ENCODE results near the gene NEURL1B.
"Not testable (repeated sequence)": the region's sequence is repeated elsewhere in the genome, so short reads cannot be mapped to it uniquely, and the experiment has no call there.

The NEURL1B gene

DNA sequence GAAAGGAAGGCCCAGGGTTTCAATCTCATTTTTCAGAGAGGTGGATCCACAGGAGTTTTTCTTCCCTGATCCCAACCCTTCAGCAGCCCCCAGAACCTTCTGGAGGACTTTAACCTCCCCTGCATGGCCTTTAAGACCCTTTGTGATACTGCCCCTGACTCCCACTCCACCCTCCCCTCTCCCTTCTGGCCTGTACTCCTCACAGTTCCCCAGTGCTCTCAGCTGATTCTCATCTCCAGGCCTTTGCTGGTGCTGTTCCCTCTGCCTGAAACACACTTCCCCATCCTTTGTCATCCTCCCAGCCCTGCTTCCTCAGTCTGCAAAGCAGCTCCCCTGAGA is 18.5 kb downstream of the NEURL1B start:
- no peak for DNase-seq

DNA sequence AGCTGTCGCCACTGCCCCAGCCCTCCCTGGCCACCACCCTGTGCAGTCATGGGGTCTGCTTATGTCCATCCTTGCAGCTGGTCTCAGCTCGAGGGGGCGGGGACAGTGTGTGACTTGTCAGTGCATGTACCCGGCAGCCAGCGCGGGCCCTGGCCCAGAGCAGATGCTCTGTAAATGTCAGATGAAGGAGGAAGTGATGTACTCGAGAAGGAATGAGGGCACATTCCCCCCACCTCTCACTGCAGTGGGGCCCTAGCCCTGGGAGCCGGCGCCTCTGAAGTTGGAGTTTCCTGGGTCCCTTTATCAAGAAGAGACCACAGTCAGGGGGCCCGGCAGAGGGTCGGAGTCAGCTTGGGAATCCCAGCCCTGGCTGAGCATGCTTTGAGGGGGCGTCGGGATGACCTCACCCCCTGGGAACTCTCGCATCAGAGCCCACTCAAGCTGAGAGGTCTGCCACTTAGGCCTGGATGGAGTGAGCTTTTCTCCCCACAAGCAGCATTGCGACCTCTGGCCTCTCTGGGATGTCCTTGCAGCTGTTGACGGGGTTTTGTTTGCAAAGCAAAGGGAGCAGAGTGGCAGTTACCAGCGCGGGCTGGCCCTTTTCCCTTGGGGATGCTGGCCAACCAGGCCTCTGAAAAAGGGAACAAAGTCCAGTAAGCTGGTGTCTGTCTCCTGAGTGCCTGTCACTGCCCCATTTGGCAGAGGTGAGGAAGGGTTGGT is 19.0 kb downstream of the NEURL1B start:
- DNase-seq = no peak

DNA sequence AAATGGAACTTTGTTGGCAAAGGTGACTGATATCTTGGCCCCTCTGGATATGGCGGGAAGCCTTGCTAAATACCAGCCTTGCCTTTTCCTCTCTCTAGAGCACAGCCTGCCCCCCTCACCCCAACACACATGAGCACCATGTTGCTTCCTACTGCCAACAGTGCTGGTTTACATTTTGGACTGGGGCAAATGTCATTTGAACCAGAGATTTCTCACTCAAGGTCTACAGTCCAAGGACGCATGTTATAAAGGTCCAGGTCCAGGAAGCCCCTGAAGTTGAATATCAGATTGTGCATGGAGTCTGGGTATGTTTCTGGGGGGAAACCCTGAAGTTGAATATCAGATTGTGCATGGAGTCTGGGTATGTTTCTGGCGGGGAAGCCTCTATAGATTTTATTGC is 19.9 kb downstream of the NEURL1B start:
- no peak for DNase-seq

DNA sequence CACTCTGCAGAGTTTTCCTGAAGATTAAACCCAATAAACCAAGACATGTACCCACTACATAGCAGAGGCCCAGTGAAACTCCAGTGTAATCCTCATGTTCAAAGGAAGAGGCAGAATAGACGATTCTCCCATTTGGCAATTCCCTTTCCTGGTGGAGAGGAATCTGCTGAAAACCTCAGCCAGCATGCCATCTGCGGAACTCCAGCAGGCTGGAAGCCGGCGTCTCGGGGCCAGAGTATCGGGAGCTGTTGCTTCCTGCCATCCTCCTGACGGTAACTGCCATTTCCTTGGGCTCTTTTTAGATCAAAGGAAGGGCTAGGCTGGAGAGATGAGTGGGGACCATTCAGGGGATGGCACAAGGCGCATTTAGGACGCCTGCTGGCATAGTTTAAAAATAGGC is 20.5 kb downstream of the NEURL1B start:
- DNase-seq = no peak

DNA sequence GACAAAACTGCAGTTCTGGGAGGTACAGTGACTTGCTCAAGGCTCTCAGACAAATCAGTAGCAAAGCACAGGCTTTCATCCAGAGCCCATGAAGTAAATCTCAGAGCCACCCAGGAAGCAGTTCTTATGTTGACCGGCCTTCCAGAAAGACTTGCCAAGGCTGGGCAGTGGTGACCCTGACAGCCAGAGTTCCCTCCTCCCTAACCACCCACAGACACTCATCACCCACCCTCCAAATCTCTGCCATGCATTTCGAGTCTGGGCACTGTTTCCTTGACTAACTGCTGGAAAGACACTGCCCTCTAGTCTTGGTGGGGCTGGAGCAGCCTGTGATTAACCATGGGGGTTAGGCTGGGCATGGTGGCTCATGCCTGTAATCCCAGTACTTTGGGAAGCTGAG is 21.5 kb downstream of the NEURL1B start:
- no peak for DNase-seq

DNA sequence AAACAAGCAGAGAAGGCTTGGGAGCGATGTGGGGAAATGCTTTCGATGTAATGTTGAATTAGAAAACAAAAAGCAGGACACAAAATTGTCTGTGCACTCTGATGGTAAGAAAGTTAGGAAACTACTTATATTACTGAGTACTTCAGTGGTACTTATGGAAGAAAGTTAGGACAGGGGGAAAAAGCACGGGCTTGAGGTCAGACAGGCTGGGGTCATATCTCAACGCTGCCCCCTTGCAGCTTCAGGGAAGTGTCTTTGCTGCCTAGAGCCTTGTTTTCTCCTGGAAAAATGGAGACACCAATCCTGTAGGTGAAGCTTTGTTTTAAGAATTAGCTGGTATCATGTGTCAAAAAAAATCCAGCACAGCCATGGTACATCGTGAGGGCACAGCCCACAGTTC is 23.0 kb downstream of the NEURL1B start:
- no peak for DNase-seq

DNA sequence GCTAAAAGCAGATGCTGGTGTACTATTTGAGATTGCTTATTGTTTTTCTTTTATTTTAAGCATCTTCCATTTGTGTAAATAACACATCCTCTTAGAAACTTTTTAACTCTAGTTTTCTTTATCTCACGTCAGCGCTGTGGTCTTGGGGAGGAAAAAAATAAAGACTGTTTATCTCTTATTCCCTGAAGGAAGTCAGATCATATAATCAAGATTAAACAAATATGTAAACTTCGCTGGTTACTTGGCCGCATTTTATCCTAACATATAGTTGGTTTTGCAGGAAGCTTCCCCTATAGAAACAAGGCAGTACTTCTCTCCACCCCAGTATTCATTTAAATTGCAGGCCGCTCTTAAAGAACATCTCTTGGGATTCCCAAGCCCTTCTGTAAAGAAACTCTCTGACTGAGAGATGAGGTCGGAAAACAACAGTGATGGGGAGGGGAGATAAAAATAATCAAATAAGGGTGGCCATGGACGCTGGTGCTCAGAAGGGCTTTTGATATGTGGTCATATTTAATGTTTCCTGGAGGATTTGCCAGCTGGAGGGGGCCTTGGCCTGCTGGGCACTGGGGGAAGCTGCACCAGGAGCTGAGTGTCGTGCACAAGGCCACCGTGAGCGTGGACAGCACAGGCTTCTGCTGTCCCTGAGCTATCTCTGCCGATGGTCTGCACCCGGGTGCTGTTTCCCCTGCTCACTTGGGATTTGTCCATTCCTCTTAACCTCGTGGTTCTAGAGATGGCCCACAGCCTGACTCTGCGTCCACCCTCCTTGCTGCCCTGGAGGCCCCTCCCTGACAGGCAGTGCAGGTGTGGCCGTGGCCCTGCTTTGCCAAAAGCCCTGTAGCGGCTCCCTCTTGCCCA is 23.8 kb downstream of the NEURL1B start:
- no peak for DNase-seq

DNA sequence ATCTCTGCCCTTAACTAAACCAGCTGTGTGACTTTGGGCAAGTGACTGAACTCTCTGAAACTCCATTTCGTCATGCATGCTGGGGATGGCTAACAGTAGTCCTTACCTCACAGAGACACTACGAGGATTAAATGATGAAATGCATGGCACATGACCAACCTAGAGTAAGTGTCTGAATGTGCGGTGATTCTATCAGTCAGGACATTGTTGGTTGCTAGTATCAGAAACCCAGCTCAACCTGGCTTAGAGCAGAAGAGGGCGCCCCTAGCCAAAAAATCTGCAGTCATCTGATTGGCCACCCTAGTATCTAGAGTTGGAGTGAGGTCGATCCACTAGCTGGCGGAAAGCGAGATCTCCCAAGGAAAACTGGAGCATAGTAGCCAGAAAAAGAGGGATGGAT is 25.2 kb downstream of the NEURL1B start:
- no peak for DNase-seq

DNA sequence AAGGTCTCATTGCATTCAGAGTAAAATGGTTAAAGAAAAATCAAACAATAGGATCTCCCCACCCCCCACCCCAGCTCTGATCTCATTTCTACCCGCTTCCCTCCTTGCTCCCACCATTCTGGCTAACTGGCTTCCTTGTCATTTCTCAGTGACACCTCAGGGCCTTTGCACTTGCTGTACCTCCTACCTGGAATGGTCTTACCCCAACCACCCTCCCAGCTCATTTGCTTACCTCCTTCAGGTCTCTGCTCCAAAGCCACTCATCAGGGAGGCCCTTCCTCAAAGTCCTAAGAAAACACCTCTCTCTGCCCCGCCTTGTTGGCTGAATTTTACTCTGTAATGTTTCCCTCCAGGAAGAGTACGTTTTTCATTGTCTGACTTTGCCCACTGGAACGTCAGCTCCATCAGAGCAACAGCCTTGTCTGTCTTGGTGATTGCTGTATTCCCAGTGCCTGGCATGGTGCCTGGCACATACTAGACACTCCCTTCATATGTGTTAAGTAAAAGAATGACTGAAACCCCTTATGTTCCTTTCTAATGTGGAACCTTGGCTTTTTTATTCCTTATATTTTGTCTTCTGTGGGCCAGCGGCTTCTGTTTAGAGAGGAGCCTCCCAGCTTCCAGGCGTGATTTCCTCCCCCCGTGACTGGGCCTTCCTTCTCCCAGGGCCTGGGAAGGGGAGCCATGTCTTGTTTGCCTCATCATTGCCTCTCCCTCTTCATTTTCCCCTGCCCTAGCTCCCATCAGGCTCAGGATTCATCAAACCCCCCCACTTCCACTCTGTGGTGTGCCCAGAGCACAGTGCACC is 26.9 kb downstream of the NEURL1B start:
- DNase-seq = no peak

DNA sequence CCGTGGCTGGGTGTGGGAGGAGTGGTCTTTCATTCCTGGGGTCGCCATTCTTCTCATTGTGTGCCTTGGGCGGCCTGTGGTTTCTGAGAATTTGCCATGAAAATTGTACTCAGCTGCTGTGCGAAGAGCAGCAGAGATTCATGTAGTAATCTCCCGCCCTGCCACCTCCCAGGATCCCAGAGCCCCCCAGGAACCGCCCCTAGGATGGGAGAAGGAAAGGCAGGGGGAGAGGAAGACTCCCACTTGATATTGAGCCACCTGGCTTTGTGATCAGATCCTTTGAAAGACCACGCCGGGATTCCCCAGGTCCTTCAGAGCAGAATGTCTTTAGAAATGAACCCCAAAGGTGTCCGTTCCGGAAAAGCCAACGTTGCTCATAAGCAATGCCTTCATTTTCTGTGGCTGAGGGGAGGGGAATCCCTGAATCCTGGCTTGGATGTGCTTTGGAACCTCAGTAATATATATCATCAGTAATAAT is 27.6 kb downstream of the NEURL1B start:
- no peak for DNase-seq

DNA sequence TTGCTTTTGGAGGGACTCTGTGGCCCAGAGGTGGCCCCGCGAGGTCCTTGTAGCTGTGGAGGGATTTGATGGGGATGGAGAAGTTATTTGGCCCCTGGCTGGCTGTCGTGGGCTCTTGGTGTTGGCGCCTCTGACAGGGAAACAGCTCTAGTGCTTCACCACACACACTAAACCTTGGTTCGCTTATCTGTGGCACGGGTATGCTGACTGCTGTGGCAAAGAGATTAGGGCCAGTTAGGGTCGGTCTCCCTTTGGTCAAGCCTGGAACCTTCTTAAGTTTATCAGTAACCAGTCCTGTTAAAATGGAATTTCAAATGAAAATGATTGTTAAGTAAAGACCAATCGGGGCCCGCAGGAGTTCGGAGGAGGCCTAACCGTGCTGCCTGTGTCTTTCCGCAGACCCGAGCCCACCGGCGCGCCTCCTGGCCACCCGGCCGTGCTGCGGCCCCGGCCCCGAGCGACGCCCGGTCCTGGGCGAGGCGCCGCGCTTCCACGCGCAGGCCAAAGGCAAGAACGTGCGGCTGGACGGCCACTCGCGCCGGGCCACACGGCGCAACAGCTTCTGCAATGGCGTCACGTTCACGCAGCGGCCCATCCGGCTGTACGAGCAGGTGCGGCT is 28.4 kb downstream of the NEURL1B start:
- no peak for DNase-seq

DNA sequence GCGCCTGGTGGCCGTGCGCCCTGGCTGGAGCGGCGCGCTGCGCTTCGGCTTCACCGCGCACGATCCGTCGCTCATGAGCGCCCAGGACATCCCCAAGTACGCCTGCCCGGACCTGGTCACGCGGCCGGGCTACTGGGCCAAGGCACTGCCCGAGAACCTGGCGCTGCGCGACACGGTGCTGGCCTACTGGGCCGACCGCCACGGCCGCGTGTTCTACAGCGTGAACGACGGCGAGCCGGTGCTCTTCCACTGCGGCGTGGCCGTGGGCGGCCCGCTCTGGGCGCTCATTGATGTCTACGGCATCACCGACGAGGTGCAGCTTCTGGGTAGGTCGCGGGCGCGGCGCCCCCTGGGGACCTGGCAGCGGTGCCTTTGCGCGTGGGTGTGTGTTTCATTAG is 28.9 kb downstream of the NEURL1B start:
- no peak for DNase-seq

DNA sequence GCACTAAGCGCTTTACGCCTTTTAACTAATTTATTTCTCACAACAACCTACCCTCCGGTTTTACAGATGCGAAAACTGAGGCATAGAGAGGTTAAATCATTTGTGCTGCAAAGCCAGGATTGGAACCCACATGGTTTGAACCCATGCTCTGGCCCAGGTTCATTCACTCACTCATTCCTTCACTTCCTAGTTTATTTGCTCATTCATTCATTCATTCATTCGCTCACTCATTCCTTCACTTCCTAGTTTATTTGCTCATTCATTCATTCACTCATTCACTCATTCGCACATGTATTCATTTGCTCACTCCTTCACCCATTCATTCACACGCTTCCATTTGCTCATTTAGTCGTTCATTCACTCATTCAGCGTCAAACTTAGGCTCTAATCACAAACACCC is 29.4 kb downstream of the NEURL1B start:
- no peak for DNase-seq

DNA sequence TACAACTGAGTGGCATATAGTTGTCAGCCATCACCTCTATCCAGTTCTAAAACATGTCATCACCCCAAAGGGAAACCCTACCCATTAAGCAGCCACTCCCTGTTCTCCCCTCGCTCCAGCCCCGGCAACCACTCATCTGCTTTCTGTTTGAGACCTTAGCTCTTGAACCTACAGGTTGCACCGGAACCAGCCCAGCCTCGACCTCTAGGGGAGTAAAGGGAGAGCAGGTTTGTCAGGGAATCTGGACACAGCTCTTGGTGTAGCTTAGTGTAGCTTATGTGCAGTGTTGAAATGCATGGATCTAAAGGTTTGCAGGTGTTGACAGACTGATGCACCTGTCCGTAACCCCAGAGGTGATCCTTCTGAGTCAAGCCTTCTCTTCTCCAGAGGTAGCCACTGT is 30.0 kb downstream of the NEURL1B start:
- DNase-seq = no peak

DNA sequence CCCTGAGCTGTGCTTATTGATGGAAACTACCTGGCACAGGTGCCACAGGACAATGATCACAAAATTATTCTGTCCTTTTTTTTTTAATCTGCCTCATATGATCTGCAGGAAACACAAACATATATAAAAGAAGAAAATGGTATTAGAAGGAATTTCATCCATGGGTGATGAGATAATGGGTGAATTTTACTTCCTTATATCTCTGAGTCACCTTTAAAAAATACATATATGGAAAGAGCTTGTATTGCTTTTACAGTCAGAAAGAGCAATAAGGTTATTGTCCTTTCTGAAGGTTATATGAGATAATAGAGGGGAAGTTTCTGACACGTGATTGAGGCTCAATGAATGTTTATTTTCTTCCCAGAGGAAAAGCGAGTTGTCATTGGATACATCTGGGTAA is 31.6 kb downstream of the NEURL1B start:
- DNase-seq = no peak

DNA sequence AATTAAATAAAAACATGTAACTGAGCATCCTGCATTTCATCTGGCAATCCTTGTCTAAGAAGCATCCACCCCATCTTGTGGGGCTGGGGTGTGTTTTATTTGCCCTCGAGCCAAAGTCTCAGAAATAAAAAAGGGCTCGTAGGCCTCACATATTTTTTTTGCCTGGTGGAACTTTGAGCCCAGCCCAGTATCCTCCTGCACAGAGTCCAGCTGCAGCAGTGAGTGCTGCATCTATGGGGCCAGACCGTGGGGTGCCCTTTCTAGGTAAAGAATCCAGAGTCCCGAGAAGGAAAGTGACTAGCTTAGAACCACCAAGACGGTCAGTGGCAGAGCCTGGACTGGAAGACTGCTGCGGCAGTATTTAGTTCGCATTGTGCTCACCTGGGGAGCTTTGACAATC is 33.1 kb downstream of the NEURL1B start:
- DNase-seq = no peak

DNA sequence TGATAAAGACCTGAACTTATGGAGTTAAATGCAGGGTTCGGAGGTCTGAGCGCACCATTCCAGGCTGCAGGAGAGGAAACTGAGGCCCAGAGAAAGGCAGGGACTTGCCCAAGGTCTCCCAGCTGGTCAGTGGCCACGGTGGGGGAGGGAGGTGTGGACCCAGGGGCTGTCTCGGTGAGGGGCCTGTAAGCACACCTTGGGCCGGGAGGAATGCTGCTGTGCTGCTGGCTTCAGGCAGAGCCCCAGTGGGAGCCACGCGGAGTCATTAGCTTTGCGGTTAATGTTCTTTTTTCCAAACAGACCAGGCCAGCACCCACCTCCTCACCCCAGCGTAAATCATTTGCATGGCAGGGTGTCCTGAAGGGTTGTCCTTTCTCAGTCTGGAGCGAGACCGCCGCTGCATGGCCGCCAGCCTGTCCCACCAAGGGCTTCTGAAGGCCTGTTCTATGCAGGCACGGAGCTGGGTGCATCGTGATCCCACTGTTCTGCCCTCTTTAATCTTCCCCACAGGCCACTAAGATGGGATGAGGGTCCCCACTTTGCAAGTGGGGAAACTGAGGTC is 35.9 kb downstream of the NEURL1B start:
- no peak for DNase-seq

DNA sequence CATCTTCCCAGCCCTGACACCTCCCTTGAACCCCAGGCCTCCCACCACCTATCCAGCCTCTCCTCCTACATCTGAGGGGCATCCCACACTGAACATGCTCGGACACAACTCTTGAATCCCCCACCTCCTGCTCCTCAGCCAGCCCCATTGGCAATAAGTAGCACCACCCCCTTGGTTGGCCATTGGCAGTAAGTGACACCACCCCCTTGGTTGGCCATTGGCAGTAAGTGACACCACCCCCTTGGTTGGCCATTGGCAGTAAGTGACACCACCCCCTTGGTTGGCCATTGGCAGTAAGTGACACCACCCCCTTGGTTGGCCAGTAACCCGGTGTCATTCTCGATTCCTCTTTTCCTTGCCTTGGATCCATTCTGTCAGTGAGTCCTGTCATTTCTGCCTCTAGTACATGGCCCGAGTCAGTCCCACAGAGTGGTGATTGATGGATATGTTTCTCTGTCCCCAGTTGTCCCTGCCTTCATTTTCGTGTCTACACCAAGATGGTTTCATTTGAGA is 37.4 kb downstream of the NEURL1B start:
- DNase-seq = not testable (repeated sequence)

DNA sequence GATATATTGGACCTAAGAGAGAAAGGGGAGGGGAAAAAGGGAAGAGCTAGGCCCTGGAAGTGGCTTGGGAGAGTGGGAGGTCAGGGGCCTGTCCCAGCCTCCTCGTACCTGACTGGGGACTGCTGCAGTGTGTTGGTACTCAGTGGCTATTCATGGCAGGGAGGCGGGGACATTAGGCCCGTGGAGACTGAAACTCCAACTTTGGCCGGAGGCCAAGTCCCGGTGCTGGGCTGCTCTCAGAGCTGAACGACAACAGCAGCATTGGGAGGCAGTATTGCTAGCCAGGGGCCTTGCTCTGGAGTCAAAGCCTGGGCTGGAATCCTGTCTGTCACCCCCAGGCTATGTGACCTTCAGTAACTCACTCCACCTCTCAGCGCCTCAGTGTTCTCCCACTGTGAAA is 37.8 kb downstream of the NEURL1B start:
- DNase-seq = no peak

DNA sequence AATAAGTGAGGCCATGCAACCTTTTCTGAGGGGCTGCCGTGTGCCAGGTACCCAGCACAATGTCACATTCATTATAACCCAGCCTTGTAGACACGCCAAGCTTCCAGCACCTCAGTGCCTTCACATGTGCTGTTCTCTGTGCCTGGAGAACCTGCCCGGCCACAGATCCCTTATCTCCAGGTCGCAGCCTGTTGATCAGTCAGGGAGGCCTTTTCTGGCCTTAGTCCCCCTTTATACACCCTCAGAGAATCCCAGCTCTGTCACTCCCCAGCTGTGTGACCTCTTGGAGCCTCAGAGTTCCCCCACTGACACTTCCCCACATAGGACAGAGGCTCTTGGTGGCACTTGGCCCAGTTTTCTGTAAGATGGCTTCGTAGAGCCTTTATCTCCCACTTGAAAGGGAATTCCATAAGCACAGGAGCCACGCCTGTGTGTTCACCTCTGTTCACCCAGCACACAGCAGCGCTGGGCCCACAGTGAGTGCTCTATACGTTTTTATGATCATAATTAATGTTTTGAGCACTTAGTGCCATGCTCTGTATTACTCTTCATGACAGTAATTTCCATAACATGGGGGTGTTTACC is 38.7 kb downstream of the NEURL1B start:
- no peak for DNase-seq

DNA sequence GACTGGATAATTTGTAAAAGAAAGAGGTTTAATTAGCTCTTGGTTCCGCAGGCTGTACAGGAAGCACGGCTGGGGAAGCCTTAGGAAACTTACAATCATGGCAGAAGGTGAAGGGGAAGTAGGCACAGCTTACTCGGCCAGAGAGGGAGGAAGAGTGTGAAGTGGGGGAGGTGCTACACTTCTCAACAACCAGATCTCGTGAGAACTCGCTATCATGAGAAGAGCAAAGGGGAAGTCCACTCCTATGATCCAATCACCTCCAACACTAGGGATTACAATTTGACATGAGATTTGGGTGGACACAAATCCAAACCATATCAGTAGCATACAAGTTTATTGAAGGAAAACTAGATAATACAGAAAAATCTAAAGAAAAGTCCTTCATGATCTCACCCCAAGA is 39.9 kb downstream of the NEURL1B start:
- no peak for DNase-seq

DNA sequence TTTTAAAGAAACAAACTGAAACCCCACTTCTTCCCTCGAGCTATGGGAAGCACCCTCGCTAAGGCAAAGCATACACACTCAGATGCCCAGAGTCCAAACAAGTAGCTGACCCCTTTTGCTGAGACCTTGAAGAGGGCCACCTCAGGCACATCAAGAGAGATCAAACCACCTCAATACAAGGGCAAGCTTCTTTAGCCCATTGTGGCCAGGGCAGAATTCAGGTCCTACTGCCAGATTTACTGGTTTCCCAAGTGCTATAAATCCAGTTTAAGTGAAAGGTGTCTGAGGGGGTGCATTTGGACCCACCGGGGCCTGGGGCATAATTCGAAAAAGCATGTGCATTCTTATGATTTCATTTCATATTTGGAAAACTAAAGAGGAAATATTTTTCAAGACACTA is 40.4 kb downstream of the NEURL1B start:
- DNase-seq = no peak
